HG03175 (cell line): ENCODE results near the gene PLAAT1.

ENCODE experiments used
- ATAC-seq: cut with Tn5 transposase; IDR thresholded peaks from one replicate; pipeline ENCODE4 v1.9.1; 2021; ENCODE audit warnings: mild to moderate bottlenecking, moderate library complexity; ENCODE audit not compliant: unreplicated experiment

PLAAT1 gene

DNA sequence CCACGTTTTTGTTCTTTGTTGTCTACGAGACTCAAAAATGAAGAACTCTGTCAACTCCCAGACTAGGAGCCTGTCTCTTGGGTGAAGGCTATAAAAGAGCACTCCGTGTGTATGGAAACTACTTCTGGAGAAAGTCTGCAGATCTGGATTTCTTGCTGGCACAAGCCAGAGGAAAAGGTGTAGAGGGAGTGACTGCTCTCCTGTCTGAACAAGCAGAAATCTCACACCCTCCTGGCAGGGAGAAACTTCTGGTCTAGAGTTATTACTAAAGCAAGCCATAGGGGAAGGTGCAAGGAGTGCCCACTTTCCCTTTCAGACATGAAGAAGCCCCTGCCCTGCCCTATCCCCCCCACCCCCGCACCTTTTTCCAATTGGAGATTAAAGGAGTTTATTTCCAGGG lies 9.5 kb downstream of the PLAAT1 start:
- no peak for ATAC-seq

GRCh38 chr3:193253986-193254660 lies 13.1 kb downstream of the PLAAT1 start:
- no peak for ATAC-seq

GRCh38 chr3:193261970-193262369 lies 20.9 kb downstream of the PLAAT1 start:
- ATAC-seq = no peak

GRCh38 chr3:193262707-193263106 lies 21.7 kb downstream of the PLAAT1 start:
- ATAC-seq = no peak

- no peak for ATAC-seq
Observed at GRCh38 chr3:193269343-193270028, 28.5 kb downstream of the PLAAT1 start.

DNA sequence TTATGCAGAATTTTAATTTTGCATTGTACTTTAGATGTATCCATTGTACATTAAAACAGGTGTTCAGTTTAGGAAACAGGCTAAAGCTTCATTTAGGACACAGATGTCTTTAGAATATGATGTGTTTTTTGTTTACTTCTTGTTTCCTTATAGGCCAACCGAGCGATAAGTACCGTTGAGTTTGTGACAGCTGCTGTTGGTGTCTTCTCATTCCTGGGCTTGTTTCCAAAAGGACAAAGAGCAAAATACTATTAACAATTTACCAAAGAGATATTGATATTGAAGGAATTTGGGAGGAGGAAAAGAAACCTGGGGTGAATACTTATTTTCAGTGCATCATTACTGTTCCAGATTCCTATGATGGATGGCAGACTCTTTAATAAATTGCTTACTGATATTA lies 29.4 kb downstream of the PLAAT1 start:
- ATAC-seq = no peak

GRCh38 chr3:193271101-193271840 lies 30.2 kb downstream of the PLAAT1 start:
- ATAC-seq = no peak

DNA sequence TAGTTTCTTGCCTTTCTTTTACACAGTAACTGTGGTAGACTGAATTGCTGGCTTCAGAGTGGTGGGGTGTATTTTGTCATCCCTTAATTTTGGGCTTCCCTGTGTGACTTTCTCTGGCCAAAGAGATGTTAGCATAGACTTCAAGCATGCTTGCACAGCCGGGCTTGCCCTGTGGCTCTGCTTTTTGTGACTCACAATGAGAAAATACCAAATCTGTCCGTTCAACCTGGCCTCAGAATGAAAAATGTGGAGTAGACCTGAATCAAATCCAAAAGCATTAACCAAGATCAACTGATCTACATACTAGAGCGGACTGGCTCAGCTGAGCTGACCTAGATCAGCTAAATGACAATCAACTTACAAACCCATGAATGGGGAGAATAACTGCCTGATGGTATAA lies 51.4 kb downstream of the PLAAT1 start:
- ATAC-seq = no peak

- no peak for ATAC-seq
Observed at GRCh38 chr3:193295985-193296384, 55.0 kb downstream of the PLAAT1 start.

DNA sequence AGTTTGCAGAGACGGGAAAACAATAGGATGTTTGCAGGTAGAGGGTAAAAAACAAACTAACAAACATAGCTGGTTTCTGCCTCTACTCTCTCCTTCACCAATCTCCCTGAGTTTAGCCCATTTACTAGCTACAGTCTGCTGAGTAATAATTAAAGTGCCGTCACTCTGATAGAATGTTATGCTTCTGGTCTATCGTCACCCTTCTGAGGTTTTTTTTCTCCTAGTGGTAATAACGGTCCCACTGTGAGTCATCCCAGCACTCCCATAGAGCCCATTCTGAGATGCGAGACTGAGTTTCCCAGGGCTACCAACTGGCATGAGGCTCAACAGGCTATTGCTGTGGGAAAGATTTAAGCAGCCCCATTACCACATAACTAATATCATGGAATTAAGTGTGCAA lies 56.4 kb downstream of the PLAAT1 start:
- ATAC-seq = peak; percentile 64

DNA sequence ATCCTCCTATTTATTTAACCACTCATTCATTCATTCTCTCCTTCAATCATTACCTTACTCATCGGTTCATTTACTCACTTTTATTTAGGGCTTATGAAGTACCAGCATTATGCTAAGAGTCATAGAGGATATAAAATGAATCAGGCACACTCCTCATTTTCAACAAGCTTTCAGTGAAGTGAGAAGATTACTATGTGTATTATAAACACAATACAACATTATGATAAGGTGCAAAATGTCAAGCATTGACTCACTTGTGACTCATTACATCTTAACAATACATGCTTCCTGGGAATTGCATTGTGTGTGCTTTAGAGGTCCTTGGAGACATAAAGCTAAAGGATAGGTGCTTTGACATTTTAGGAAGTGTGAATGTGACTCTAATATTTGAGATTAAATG lies 60.4 kb downstream of the PLAAT1 start:
- ATAC-seq = no peak

- ATAC-seq = no peak
Observed at GRCh38 chr3:193305356-193305755, 64.3 kb downstream of the PLAAT1 start.

- no peak for ATAC-seq
Observed at GRCh38 chr3:193310914-193311723, 70.1 kb downstream of the PLAAT1 start.

GRCh38 chr3:193313061-193313958 lies 72.3 kb downstream of the PLAAT1 start:
- no peak for ATAC-seq

GRCh38 chr3:193314161-193314560 lies 73.1 kb downstream of the PLAAT1 start:
- no peak for ATAC-seq

DNA sequence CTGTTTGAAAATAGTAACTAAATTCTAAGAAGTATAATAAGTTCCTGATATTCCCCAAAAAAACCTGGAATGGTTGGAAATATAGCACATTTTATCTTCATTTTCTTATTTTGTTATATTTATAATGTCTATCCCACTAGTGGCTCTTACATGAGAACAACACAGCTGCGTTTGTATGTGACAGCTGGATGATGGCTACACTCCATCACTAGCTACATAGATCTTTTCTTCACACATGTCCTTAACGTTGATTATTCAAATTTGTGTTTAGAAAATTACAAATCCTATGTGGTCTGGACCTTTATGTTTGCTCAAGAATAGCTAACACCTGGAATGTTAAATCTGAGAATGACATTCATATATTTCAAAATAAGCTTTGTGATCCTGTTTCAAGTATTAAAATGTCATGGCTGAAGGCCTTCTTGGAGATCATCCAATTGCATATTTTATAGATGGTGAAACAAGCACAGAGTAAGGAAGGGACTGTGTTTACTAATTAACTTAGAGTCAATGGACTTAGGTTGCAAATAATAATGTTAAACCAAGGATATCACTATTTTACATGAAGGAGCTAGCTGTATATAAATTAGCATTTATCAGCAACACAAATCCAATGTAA lies 76.8 kb downstream of the PLAAT1 start:
- no peak for ATAC-seq
